ENCODE measurements around the gene CCDC178. TPM values are rescaled to one million over a fixed set of nuclear protein-coding genes. Genes with fewer than 3 reads are reported as not detected.

CCDC178 gene
- polyA plus RNA-seq, 3 donors = 0.48 to 12.9 (median 6.1) TPM

Other genes with a start within 250 kb of the CCDC178 start
- gene ASXL3, start 137.5 kb upstream of the CCDC178 start, polyA plus RNA-seq = under 1 TPM; 0.11 to 0.24 (median 0.18) TPM